ENCODE results near the gene CHCHD6.

GRCh38 chr3:126993436-126993835 lies 289.4 kb downstream of the CHCHD6 start:
- TF ChIP-seq POLR2A (IDR thresholded peaks at IDR 0.05) (no peak), CTCF (IDR thresholded peaks at IDR 0.05) (no peak)

Data from right lobe of liver (tissue), 4 donors.